Measurements from ENCODE around the gene SHISA9.

GRCh38 chr16:13289515-13289914 is 388.1 kb downstream of the SHISA9 start:
- no peak for TF ChIP-seq CTCF (IDR thresholded peaks at IDR 0.05; ENCODE audit: low read length)
- no peak for TF ChIP-seq EZH2 (IDR thresholded peaks at IDR 0.05; ENCODE audit: borderline replicate concordance, low read length)

Measured in OCI-LY1 (cell line).